Endodermal cell (in vitro differentiated cells): Measurements from ENCODE around the gene SMOC2. TPM values are rescaled to one million over a fixed set of nuclear protein-coding genes. Genes with fewer than 3 reads are reported as not detected.

Source experiments
- DNase-seq: peaks from one replicate; pipeline ENCODE4 v3.0.0-alpha.2; 2017
- H3K27ac ChIP-seq: 2 replicates; pipeline ENCODE4 v1.5.1; 2013; ENCODE audit warnings: mild to moderate bottlenecking, low read depth, low read length, moderate library complexity
- H3K27me3 ChIP-seq: 2 replicates; pipeline ENCODE4 v1.6.1; 2013; ENCODE audit warnings: mild to moderate bottlenecking, low read length, moderate library complexity; ENCODE audit not compliant: insufficient read depth, control insufficient read depth, poor library complexity, severe bottlenecking
- H3K36me3 ChIP-seq: 2 replicates; pipeline ENCODE4 v1.7.0; 2013; ENCODE audit warnings: mild to moderate bottlenecking, low read length, moderate library complexity; ENCODE audit not compliant: control insufficient read depth, insufficient read depth
- H3K4me1 ChIP-seq: one replicate; pipeline ENCODE4 v1.7.0; 2013; ENCODE audit warnings: low read length; ENCODE audit not compliant: control insufficient read depth, insufficient read depth
- H3K4me3 ChIP-seq: 2 replicates; pipeline ENCODE4 v1.5.1; 2013; ENCODE audit warnings: mild to moderate bottlenecking, low read length, moderate library complexity
- H3K9ac ChIP-seq: 2 replicates; pipeline ENCODE4 v1.6.1; 2013; ENCODE audit warnings: mild to moderate bottlenecking, low read length, moderate library complexity; ENCODE audit not compliant: poor library complexity, severe bottlenecking; ENCODE audit errors: extremely low read depth
- H3K9me3 ChIP-seq: 2 replicates; pipeline ENCODE4 v1.6.1; 2013; ENCODE audit warnings: mild to moderate bottlenecking, low read length, moderate library complexity; ENCODE audit not compliant: control insufficient read depth
- H3K27ac Mint-ChIP-seq: 2 replicates; pipeline ENCODE4 v1.8.0; 2020; ENCODE audit warnings: mixed read lengths
- H3K27me3 Mint-ChIP-seq: 2 replicates; pipeline ENCODE4 v1.8.0; 2021; ENCODE audit warnings: mild to moderate bottlenecking, mixed read lengths; ENCODE audit not compliant: insufficient read depth
- H3K36me3 Mint-ChIP-seq: 2 replicates; pipeline ENCODE4 v1.8.0; 2020; ENCODE audit warnings: low read depth, mixed read lengths
- H3K4me1 Mint-ChIP-seq: 2 replicates; pipeline ENCODE4 v1.8.0; 2020; ENCODE audit warnings: mixed read lengths
- H3K4me3 Mint-ChIP-seq: 2 replicates; pipeline ENCODE4 v1.8.0; 2020; ENCODE audit warnings: mild to moderate bottlenecking, moderate library complexity, mixed read lengths
- H3K9me3 Mint-ChIP-seq: 2 replicates; pipeline ENCODE4 v1.8.0; 2020; ENCODE audit warnings: mild to moderate bottlenecking, mixed read lengths
- whole genome bisulfite sequencing, 2 experiments: methylation state at CpG; one replicate each; pipeline versions ENCODE4 v1.1.5 to v1.1.7; 2013; ENCODE audit warnings: missing lambda C conversion rate in 2 of 2, mixed read lengths in 1 of 2; ENCODE audit not compliant: insufficient coverage in 1 of 2, insufficient read length in 1 of 2; 5-methylcytosine and 5-hydroxymethylcytosine counted together
- total RNA-seq, 2 donors: library from RNA; stranded (reverse); fragmentation: NEBNext Ultra II Directional in 1 of 2; extraction: Animal tissue kit (Norgen Biotek cat#: 25700) in 1 of 2; gene quantifications; 2 replicates in 1 of 2; 3 replicates in 1 of 2; pipeline ENCODE4 v1.2.1, GENCODE V29; 2021
- TF ChIP-seq, protein P1 (sequence below): fragments of 200-600 bp; sonication (generic); conservative IDR thresholded peaks from 2 replicates; pipeline ENCODE4 v1.5.0; 2021; ENCODE audit warnings: antibody characterized with exemption, mild to moderate bottlenecking

Gene SMOC2
- total RNA-seq, 2 donors from 2014 or later, result 0.20 TPM; not detected in 1

DNA sequence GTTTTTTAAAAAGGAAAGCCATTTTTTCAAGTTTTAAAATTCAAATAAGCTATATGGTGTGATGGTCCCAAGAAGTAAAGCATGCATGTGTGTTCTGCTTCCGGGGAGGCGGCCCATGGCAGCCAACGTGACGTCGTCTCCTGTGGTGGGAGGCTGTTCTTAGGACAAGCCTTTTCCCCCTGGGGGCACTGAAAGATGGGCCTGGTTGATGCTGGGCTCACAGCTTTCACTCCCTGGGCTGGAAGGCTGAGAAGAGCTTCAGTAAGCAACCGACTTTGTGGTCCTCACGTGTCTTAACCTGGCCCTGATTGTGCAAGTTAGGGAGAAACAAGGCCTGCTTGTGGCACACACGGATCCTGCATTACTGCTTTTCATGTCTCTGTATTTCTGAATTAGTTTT lies 84.1 kb downstream of the SMOC2 start:
- no peak overlapping the region for H3K4me3 ChIP-seq
- no peaks in the 10 kb centered on the region for H3K4me1 ChIP-seq
- H3K9me3 ChIP-seq, result no peaks in the 10 kb centered on the region
- H3K27ac Mint-ChIP-seq, result no peak overlapping the region
- H3K36me3 Mint-ChIP-seq, result no peaks in the 10 kb centered on the region
- no peak overlapping the region for H3K4me3 Mint-ChIP-seq
- 89 to 98% methylated on average over 7 to 8 of the region's 8 CpGs for WGBS, 2 experiments
- no peaks in the 10 kb centered on the region for H3K4me1 Mint-ChIP-seq
- H3K36me3 ChIP-seq, result no peaks in the 10 kb centered on the region
- H3K9me3 Mint-ChIP-seq, result no peaks in the 10 kb centered on the region
- no peaks in the 10 kb centered on the region for H3K27me3 ChIP-seq
- no peak overlapping the region for H3K9ac ChIP-seq
- H3K27ac ChIP-seq, result no peak overlapping the region
- H3K27me3 Mint-ChIP-seq, result peaks cover 3% of the 10 kb centered on the region
- peak; percentile 25 for DNase-seq
- TF ChIP-seq, protein P1, sequence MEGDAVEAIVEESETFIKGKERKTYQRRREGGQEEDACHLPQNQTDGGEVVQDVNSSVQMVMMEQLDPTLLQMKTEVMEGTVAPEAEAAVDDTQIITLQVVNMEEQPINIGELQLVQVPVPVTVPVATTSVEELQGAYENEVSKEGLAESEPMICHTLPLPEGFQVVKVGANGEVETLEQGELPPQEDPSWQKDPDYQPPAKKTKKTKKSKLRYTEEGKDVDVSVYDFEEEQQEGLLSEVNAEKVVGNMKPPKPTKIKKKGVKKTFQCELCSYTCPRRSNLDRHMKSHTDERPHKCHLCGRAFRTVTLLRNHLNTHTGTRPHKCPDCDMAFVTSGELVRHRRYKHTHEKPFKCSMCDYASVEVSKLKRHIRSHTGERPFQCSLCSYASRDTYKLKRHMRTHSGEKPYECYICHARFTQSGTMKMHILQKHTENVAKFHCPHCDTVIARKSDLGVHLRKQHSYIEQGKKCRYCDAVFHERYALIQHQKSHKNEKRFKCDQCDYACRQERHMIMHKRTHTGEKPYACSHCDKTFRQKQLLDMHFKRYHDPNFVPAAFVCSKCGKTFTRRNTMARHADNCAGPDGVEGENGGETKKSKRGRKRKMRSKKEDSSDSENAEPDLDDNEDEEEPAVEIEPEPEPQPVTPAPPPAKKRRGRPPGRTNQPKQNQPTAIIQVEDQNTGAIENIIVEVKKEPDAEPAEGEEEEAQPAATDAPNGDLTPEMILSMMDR, result no peak

DNA sequence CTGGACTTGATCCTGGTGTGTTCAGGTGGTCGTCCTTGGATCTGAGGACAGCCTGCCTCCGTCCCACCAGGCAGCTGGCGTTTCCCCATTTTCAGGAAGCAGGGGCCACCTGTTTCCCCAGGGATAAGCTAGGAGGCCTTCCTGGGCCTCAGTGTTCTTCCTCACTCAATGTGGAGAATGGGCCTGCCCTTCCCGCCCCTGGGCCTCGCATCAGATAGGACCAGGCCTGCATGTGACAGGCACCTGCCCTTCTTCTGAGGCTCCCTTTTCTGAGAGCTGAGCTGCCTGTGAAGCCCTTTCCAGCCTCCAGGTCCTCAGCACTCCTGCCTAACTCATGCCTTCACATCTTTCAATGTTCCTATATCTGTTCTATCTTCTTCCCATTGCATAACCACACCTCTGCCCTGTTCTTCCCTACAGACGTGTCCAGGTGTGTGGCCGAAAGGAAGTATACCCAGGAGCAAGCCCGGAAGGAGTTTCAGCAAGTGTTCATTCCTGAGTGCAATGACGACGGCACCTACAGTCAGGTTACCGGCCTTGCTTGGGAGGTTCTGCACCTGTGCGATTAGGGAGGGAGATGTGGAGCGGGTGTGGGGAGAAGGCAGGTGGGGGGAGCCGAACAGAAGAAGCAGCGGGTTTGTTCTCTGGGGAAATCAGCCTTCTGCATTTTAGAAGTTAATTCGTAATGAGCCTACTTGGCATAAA lies 85.1 kb downstream of the SMOC2 start:
- H3K36me3 Mint-ChIP-seq, result no peaks in the 10 kb centered on the region
- no peaks in the 10 kb centered on the region for H3K9me3 Mint-ChIP-seq
- no peaks in the 10 kb centered on the region for H3K4me1 ChIP-seq
- WGBS, 2 experiments, result 92 to 95% methylated on average over 9 to 16 of the region's 16 CpGs
- no peak overlapping the region for H3K27ac Mint-ChIP-seq
- no peak overlapping the region for H3K4me3 Mint-ChIP-seq
- no peaks in the 10 kb centered on the region for H3K9me3 ChIP-seq
- H3K4me3 ChIP-seq, result no peak overlapping the region
- H3K27me3 Mint-ChIP-seq, result peaks cover 5% of the 10 kb centered on the region
- no peaks in the 10 kb centered on the region for H3K4me1 Mint-ChIP-seq
- DNase-seq, result peak; percentile 21
- no peaks in the 10 kb centered on the region for H3K27me3 ChIP-seq
- TF ChIP-seq, protein P1, result no peak
- H3K27ac ChIP-seq, result no peak overlapping the region
- H3K9ac ChIP-seq, result no peak overlapping the region
- no peaks in the 10 kb centered on the region for H3K36me3 ChIP-seq

DNA sequence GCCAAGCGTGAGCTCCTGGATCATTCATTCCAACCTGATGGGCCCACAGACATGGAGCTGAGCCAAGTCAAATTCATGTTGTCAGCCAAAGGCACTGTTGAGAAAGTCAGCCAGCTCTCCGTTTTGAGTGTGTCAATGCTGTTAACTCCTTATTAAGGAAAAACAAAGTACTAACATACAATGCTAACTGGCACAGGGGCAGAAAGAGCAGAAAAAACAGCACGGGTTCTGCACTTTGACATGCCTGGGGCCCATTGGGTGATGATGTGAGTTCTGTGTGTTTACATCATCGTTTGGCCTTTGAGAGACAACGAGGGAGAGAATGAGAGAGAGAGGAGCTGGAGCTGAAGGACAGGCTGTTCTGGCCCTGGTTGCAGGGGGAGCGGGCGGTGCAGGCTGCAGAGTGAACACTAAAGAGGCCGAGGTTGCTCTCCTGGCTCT lies 85.9 kb downstream of the SMOC2 start:
- H3K36me3 ChIP-seq, result no peaks in the 10 kb centered on the region
- no peaks in the 10 kb centered on the region for H3K4me1 ChIP-seq
- no peak overlapping the region for H3K9ac ChIP-seq
- H3K9me3 ChIP-seq, result no peaks in the 10 kb centered on the region
- no peaks in the 10 kb centered on the region for H3K4me1 Mint-ChIP-seq
- DNase-seq, result no peak
- H3K36me3 Mint-ChIP-seq, result no peaks in the 10 kb centered on the region
- no peak overlapping the region for H3K27ac Mint-ChIP-seq
- no peak overlapping the region for H3K4me3 ChIP-seq
- H3K27me3 Mint-ChIP-seq, result peaks cover 5% of the 10 kb centered on the region
- no peak overlapping the region for H3K4me3 Mint-ChIP-seq
- H3K27me3 ChIP-seq, result no peaks in the 10 kb centered on the region
- WGBS, 2 experiments, result 86 to 92% methylated on average over 7 to 8 of the region's 8 CpGs
- TF ChIP-seq, protein P1, result no peak
- H3K9me3 Mint-ChIP-seq, result no peaks in the 10 kb centered on the region
- H3K27ac ChIP-seq, result no peak overlapping the region
